Dermis microvascular lymphatic vessel endothelial cell (primary cell): ENCODE measurements around the gene IL7R. TPM values are rescaled to one million over a fixed set of nuclear protein-coding genes. Genes with fewer than 3 reads are reported as not detected.
"Not testable (repeated sequence)": the region's sequence is repeated elsewhere in the genome, so short reads cannot be mapped to it uniquely, and the experiment has no call there.

Experiments
- DNase-seq, 2 donors: peaks; one replicate each; pipeline versions ENCODE4 v3.0.0 to v3.0.0-alpha.2; 2010; ENCODE audit warnings: low read depth in 2 of 2
- total RNA-seq: library from RNA; depleted of rRNA; stranded (reverse); fragments of >200 nt; gene quantifications from 2 replicates; pipeline ENCODE4 v1.2.1, GENCODE V29; 2014

Gene IL7R
- total RNA-seq, 1 donor from 2014 or later, result 0.51 TPM

DNA sequence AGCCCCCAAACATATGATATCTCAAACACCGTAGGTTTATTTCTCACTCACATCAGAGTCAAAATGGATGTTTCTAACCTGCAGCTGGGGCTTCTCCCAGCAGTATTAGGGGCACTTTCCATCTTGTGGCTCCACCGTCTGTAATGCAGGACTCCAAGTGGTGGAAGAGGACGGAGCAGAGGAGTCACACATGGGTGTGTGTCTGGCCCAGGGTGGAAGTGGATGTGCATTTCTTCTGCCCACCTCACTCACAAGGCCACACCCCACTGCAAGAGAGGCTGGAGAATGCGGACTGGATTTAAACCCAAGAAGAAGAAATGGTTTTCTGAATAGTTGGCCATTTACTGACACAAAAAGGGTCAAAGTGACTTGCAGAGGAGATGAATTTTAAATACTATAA lies 13.9 kb downstream of the IL7R start:
- DNase-seq, result no peak

- no peak for DNase-seq
These were observed 19.8 kb downstream of the IL7R start for GRCh38 chr5:35876454-35876853.

DNA sequence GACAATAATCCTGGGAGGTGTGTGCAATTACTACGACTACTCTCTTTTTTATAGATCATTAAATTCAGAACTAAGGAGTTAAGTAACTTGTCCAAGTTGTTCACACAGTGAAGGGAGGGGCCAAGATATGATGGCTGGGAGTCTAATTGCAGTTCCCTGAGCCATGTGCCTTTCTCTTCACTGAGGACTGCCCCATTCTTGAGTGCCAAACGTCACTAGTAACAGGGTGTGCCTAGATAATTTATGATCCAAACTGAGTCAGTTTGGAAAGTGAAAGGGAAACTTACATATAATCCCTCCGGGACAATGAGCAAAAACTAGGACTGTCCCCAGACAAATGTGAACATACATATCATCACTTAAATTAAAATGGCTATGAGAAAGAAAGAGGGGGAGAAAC lies 20.2 kb downstream of the IL7R start:
- DNase-seq, result no peak

GRCh38 chr5:35877655-35878054 lies 21.0 kb downstream of the IL7R start:
- no peak for DNase-seq

GRCh38 chr5:35878079-35878478 lies 21.4 kb downstream of the IL7R start:
- DNase-seq, result no peak

DNA sequence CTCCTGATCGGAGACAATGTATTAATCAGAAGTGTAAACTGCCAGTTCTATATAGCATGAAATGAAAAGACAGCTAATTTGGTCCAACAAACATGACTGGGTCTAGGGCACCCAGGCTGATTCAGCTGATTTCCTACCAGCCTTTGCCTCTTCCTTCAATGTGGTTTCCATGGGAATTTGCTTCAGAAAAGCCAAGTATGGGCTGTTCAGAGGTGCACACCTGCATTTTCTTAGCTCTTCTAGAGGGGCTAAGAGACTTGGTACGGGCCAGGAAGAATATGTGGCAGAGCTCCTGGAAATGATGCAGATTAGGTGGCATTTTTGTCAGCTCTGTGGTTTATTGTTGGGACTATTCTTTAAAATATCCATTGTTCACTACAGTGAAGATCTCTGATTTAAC lies 22.4 kb downstream of the IL7R start:
- no peak for DNase-seq

- DNase-seq, result no peak
These were observed 23.0 kb downstream of the IL7R start for GRCh38 chr5:35879649-35880048.

DNA sequence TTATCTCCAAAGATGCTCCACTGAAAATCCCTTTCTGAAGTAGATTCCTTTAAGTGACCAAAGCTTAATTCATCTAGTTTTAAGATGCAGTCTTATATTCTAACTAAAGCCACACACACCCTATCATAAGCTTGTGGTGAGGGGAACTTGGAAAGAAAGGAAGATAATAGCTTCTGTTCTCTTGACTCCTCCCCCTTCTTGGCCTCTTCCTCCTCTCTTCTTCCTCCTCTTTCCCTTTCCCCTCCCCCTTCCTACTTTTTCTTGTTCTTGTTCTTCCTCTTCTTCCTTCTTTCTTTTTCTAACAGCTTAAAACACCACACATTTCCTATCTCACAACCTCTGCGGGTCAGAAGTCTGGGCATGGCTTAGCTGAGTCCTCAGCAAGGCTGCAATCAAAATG lies 23.5 kb downstream of the IL7R start:
- DNase-seq, result no peak

DNA sequence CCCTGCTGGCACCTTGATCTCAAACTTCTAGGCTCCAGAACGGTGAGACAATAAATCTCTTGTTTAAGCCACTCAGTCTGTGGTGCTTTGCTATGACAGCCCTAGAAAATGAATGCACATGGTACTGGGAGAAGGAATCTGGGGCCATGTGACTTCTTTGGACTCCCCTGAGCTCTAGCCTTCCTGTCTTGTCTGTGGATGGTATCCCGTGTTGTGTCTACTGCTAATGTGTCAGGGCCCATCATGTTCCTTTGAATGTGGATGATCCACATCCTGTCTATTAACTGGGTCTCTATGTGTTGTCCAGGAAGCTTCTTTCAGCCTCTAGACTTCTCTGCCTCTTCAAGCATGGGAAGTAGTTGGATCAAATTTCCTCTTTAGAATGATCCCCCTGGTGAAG lies 25.1 kb downstream of the IL7R start:
- peak in 1 of 2 donors; percentile 10 for DNase-seq

GRCh38 chr5:35884191-35884769 lies 27.6 kb downstream of the IL7R start:
- peak in 1 of 2 donors; percentile 72 for DNase-seq

- DNase-seq, result no peak
These were observed 28.1 kb downstream of the IL7R start for GRCh38 chr5:35884773-35885172.

DNA sequence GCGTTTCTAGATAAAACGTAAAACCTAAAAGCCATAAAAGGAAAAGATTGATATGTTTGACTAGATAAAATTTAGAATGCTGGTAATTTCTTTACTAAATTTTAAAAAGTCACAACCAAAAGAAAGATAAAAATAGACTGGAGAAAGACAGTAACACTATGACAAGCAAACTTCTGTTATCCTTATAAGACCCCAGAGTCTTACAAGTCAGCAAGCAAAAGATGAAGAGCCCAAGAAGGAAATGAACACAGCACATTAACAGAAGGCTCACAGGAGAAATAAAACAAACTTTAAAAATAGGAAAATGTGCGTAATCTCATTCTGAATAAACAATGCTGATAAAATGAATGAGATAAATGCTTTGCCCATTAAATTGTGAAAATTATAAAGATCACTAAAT lies 29.7 kb downstream of the IL7R start:
- DNase-seq, result no peak

DNA sequence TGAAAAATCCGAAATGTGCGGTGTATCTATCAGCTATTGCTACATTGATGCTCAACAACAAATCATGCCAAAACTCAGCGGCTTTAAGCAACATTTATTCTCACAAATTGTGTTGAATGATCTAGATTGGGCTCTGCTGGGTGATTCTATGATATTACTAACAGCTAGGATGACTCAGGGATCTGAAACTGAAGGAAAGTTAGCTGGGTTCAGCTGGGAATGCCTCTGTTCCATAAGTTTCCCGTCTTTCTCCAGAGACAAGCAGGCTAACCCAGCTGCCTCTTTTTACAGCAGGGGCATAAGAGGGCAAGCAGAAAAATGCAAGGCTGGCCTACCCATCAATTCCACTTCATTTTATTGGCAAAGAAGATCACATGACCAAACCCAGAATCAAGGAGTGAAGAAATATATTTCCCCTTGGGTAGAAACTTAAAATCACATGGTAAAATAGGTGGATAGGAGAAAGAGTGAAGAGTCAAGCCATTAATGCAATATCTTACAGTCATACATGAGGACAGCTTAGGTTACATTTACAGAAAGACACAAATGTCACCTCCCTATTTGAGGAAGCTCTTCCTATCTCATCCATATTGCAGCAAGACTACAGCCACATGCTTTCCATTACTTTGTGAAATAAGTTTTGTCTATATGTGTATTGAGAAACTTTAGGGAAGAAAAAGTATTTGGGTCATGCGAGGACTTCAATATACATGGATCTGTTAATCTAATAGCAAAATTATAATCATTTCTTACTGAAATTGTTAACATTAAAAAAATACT lies 30.8 kb downstream of the IL7R start:
- no peak for DNase-seq

GRCh38 chr5:35890021-35891020 lies 33.6 kb downstream of the IL7R start:
- no peak for DNase-seq

DNA sequence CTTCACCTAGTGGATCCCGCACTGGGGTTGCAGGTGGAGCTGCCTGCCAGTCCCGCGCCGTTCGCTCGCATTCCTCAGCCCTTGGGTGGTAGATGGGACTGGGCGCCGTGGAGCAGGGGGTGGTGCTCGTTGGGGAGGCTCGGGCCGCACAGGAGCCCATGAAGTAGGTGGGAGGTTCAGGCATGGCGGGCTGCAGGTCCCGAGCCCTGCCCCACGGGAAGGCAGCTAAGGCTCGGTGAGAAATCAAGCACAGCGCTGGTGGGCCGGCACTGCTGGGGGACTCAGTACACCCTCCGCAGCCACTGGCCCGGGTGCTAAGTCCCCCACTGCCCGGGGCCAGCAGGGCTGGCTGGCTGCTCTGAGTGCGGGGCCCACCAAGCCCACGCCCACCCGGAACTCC lies 36.1 kb downstream of the IL7R start:
- DNase-seq, result not testable (repeated sequence)

GRCh38 chr5:35894131-35894530 lies 37.4 kb downstream of the IL7R start:
- DNase-seq, result no peak

DNA sequence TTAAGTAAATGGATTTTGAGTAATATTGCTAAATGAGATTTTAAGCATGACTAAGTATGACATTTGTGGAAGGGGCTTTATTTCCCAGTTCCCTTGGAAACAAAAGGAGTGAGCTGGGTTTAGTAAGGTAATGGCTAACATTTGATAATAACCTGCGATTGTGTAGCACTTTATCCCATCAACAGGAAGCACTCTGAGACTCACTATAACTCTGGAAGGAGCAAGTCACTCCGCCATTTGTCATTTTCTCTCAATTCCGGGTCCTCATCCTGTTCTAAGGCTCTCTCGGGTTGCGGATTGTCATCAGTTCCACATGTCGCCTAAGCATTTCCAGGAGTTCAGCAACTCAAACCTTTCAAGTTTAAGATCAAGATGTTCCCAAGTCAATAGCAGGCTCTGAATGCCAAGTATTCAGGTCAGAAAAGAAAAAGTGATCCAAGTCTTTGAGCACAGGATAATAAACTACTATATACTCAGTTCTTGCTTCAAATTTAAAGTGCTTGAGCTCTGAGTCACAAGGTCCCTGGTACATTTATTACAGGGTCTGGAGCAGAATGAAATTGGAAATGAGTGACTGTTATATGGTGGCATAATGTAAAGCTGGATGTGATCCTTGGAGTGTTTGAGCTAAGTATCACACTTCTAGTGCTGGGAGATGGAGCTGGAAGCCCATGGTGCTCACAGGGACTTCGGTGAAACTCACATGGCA lies 42.4 kb downstream of the IL7R start:
- no peak for DNase-seq

- no peak for DNase-seq
These were observed 43.1 kb downstream of the IL7R start for GRCh38 chr5:35899800-35900199.

DNA sequence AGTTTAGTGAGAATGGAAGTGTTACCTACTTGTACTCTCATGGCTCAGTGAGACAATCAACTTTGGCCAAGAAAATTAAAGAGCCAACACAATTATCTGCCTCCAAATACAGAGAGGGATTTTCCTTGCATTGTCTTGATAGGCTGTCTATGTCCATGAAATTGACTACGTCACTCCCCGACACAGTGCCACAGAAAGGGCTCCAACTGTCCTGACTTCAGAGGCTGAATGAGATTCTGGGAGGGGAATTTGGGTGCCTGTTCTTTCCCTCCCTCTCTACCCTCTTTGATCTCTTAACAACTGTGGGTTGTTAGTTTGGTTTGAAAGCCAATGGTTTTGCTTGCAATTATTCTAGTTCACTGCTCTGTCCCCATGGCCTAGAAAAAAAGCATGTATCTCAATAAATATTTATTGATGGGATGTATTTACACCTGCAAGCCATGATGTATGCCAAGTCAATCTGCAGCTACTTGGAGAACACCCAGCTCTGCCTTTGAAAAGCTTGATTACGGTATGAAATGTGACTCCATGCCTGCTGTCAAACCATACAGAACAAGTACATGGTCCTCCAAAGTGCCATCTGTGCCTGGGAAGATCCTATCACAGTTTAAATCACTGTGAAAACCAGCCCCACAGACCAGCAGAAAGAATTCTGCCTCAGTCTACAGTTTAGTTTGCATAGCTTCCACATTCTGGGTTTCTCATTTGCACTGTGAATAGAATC lies 44.4 kb downstream of the IL7R start:
- no peak for DNase-seq

DNA sequence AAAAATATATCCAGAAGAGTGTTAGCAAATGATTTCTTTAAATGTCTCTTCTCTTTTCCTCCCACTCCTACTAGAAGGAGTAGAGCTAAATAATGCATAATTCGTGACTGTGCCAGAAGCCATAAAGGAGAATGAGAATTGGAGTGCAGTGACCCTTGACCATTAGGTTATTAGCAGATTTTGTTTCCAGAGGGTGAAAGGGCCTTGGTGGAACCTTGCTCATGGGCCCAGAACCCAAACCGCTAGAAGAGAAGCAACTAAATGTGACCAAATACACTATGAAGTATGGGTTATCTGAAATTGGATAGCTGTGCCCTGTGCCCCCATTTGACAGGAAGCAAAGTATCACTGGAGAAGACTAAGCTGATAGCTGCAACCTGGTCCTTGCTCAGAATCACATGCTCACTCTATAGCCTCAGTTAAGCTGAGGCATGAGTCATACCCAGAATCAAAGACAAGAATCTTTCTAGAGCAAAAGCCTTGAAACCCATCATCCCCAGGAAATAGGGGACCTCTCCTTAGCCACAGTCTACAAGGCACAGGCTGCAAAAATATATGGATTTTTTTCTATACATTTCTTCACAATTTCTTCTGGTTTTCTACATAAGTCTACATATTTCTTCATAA lies 45.5 kb downstream of the IL7R start:
- DNase-seq, result no peak
